HTR-8/SVneo (cell line): ENCODE measurements around the gene FBXO7.

Source experiments
- DNase-seq: peaks from one replicate; pipeline ENCODE4 v3.0.0; 2011; ENCODE audit warnings: low spot score, mixed read lengths; ENCODE audit not compliant: insufficient read length
- FAIRE-seq: peaks from 2 replicates; lab custom pipeline; 2011; peaks lifted over from hg19 to GRCh38; lab: Jason Lieb, UNC

Gene FBXO7

GRCh38 chr22:32528984-32529982, 54.7 kb downstream of the FBXO7 start:
- DNase-seq, result peak; percentile 81
- peak; percentile 74 for FAIRE-seq

- FAIRE-seq (no peak), DNase-seq (no peak)
Measured at GRCh38 chr22:32531228-32531627, 56.6 kb downstream of the FBXO7 start.

- FAIRE-seq, result no peak
- DNase-seq, result no peak
Measured at GRCh38 chr22:32531931-32532819, 57.6 kb downstream of the FBXO7 start.

GRCh38 chr22:32532820-32533128, 58.2 kb downstream of the FBXO7 start:
- DNase-seq (no peak), FAIRE-seq (no peak)

- FAIRE-seq (no peak), DNase-seq (no peak)
Measured at GRCh38 chr22:32533265-32534111, 58.9 kb downstream of the FBXO7 start.

- no peak for DNase-seq
- no peak for FAIRE-seq
Measured at GRCh38 chr22:32534252-32535235, 59.9 kb downstream of the FBXO7 start.

GRCh38 chr22:32535531-32536190, 61.0 kb downstream of the FBXO7 start:
- no peak for DNase-seq
- FAIRE-seq, result no peak

- FAIRE-seq, result no peak
- DNase-seq, result no peak
Measured at GRCh38 chr22:32536352-32536751, 61.7 kb downstream of the FBXO7 start.

GRCh38 chr22:32538521-32538920, 63.9 kb downstream of the FBXO7 start:
- DNase-seq, result no peak
- FAIRE-seq, result no peak

GRCh38 chr22:32539631-32540421, 65.2 kb downstream of the FBXO7 start:
- DNase-seq, result no peak
- FAIRE-seq, result no peak

- FAIRE-seq (no peak), DNase-seq (no peak)
Measured at GRCh38 chr22:32541481-32541880, 66.9 kb downstream of the FBXO7 start.

GRCh38 chr22:32542066-32542676, 67.6 kb downstream of the FBXO7 start:
- DNase-seq, result no peak
- FAIRE-seq, result no peak

- no peak for DNase-seq
- FAIRE-seq, result no peak
Measured at GRCh38 chr22:32542677-32543357, 68.2 kb downstream of the FBXO7 start.

GRCh38 chr22:32544953-32545558, 70.4 kb downstream of the FBXO7 start:
- no peak for FAIRE-seq
- DNase-seq, result no peak

- DNase-seq (no peak), FAIRE-seq (no peak)
Measured at GRCh38 chr22:32545801-32546200, 71.2 kb downstream of the FBXO7 start.

- no peak for FAIRE-seq
- no peak for DNase-seq
Measured at GRCh38 chr22:32546496-32546895, 71.9 kb downstream of the FBXO7 start.
